Measurements from ENCODE around the gene OR51V1. TPM values are rescaled to one million over a fixed set of nuclear protein-coding genes. Genes with fewer than 3 reads are reported as not detected.
"Not testable (repeated sequence)": the region's sequence is repeated elsewhere in the genome, so short reads cannot be mapped to it uniquely, and the experiment has no call there.

OR51V1 gene
- polyA plus RNA-seq, 10 donors, result not detected

DNA sequence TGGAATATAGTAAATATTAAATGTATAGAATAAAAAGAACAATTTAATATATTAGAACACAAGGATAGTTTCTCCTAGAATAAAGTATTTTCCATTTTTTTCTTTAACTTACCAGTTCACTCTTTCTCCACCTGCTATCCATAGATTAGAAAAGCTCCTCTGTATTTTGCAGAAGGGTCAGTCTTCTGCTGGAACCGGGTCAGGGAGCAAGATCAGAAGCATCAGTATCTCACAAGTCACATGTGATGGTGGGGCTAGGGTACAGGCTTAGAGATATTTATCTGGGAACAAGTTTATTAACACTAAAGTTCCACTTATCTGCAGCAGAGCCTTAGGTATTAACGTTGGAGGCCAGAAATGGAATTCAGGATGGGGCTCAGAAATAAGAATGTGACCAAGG, 28.6 kb downstream of the OR51V1 start:
- no peak for DNase-seq

DNA sequence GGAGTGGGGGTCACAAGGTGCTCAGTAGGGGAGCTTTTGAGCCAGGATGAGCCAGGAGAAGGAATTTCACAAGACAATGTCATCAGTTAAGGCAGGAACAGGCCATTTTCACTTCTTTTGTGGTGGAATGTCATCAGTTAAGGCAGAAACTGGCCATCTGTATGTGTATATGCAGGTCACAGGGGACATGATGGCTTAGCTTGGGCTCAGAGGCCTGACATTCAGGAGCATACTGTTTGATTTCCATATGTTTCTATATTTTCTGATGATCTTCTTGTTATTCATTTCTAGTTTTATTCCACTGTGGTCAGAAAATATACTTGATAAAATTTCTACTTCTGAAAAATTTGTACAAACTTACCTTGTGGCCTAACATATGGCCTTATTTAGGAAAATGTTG, 34.6 kb downstream of the OR51V1 start:
- DNase-seq, result not testable (repeated sequence)

DNA sequence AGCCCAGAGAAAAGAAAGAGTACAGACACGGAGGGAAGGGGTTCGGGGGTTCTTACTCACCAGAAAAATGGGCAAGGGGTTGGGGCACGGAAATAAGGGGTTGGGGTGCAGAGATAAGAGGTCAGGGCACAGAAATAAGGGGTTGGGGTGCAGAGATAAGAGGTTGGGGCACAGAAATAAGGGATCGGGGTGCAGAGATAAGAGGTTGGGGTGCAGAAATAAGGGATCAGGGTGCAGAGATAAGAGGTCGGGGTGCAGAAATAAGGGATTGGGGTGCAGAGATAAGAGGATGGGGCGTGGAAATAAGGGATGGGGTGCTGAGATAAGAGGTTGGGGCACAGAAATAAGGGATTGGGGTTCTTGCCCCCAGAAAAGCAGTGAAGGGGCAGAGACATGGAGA, 35.7 kb downstream of the OR51V1 start:
- DNase-seq, result not testable (repeated sequence)

DNA sequence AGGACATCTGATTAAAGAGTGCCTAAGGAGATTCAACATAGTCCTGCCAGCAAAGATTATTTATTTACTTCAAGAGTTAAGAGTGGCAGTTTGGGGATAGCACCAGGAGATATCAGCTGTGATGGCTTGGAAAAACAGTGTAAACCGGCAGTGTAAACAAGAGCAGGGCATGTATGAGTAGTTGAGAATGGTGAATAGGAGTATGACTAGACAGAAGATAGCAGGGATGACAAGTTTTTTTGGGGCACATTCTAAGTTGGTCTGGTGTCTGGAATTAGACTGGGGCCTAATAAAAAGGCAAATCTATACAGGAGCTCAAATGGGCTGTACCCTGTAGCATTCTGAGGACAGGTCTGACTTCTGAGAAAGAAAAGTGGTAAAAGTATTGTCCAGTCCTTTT, 39.4 kb downstream of the OR51V1 start:
- not testable (repeated sequence) for DNase-seq

DNA sequence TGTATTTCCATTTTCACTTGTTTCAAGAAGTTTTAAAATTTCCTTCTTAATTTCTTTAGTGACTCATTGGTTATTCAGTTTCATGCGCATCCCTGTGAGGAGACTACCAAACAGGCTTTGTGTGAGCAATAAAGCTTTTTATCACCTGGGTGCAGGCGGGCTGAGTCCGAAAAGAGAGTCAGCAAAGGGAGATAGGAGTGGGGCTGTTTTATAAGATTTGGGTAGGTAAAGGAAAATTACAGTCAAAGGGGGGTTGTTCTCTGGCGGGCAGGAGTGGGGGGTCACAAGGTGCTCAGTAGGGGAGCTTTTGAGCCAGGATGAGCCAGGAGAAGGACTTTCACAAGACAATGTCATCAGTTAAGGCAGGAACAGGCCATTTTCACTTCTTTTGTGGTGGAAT, 40.3 kb downstream of the OR51V1 start:
- DNase-seq, result not testable (repeated sequence)

DNA sequence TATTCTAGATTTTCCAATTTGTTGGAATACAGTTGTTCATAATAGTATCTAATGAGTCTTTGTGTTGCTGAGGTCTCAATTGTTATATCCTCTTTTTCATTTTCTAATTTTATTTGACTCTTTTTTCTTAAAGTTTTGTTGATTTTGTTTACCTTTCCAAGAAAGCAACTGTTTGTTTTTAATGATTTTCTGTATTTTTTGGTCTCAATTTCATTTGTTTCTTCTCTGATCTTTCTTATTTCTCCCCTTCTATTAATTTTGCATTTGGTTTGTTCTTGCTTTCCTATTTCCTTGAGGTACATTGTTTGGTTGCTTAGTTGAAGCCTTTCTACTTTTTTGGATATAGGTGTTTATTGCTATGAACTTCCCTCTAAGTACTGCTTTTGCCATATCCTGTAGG, 40.7 kb downstream of the OR51V1 start:
- DNase-seq, result no peak

DNA sequence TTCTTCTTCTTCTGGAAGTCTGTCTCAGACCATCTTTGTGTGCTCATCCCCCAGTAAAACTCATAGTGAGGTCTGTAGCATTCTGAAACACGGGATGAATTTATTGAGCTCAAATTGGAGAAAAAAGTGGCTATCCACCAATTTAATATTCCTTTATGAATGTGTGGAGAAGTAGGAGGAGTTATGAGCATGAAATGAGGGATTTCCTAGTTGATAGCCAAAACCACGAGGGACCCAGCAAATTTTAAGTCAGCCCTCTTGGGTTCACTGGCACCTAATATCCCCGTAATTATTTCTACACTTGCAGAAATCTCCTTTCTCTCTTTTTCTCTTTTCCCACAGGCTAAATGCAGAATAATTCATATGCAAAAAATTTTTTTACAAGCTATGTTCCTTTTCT, 45.8 kb downstream of the OR51V1 start, which contains the start of gene OR52A1:
Gene OR52A1, minus strand, starts transcription at position 101 of the 400 bp plus-strand sequence. CDS start 2,388 bp downstream, outside the sequence.
- DNase-seq, result no peak

DNA sequence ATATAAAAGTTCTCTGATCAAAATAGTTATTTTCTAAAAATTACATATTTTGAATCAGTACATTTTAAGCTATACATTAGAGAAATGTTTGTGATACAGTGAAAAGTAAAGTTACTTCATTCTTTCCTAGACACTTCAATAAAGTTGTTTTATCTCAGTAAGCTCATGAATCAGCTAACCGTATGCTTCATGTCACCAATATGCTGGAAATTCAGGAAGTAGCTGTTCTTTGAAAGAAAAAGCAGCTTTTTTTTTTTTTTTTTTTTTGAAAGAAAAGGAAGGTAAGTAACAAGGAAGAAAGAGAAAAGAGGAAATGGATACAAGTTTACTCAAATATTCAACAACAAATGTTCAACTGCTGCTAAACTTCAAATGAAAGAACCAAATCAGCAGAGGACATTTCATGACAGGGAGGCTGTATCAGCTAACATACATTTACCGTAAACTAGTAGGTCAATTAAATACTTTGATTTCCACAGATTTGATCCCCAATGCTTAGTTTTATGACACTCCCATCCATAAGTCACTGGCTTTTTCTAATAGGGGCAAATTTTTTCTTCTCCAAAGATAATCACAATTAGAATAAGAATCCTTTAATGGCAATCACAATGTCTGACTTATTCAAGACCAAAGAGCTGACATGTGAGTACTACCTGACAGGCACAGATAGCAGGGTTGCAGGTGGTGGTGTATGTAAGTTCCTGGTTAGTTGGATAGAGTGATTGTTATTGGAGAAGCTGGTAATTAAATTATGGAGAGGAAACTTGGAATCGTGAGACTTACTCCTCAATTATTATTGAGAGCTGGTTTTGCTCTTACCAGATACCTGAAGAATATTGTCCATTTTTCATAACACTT, 46.7 kb downstream of the OR51V1 start:
- DNase-seq, result no peak

DNA sequence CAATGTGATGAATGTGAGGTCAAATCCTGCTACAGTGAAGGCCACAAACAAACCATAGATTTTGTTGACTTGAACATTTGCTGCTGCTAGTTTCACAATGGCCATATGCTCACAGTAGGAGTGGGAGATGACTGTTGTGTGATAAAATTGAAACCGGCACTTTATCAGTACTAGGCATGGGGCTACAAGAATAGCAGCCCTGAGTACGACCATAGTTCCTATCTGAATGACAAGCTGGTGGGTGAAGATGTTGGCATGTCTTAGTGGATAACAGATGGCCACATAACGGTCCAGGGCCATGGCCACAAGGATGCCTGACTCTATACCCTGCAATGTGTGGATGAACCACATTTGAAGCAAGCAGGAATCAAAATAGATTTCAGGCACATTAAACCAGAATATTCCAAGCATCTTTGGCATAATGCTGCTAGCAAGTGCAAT, 48.7 kb downstream of the OR51V1 start:
- DNase-seq, result no peak

Other genes with a start within 250 kb of the OR51V1 start
- gene OR51A2, start 245.0 kb downstream of the OR51V1 start, polyA plus RNA-seq (ENCODE audit: insufficient read length in 10 of 10), result not detected
- not detected for gene OR51L1, start 205.8 kb downstream of the OR51V1 start, polyA plus RNA-seq (ENCODE audit: insufficient read length in 10 of 10)
- not detected for gene OR52J3, start 154.2 kb downstream of the OR51V1 start, polyA plus RNA-seq (ENCODE audit: insufficient read length in 10 of 10)
- gene OR52E2, start 141.1 kb downstream of the OR51V1 start, polyA plus RNA-seq (ENCODE audit: insufficient read length in 10 of 10), result not detected
- gene OR52E1, start 131.1 kb downstream of the OR51V1 start, polyA plus RNA-seq (ENCODE audit: insufficient read length in 10 of 10), result not detected
- gene OR52A5, start 62.3 kb downstream of the OR51V1 start, polyA plus RNA-seq (ENCODE audit: insufficient read length in 10 of 10), result not detected
- under 1 TPM in 4 of 10 donors, not detected in 6; 0.03 to 0.05 (median 0.03) TPM for gene OR52A1, start 45.9 kb downstream of the OR51V1 start, polyA plus RNA-seq (ENCODE audit: insufficient read length in 10 of 10)
- gene HBB, start 26.4 kb upstream of the OR51V1 start, polyA plus RNA-seq (ENCODE audit: insufficient read length in 10 of 10), result 1,000 to 10,000 TPM in 3 of 10 donors, 100 to 1,000 TPM in 7; 173 to 2,168 (median 503) TPM
- 1 to 10 TPM in 3 of 10 donors, under 1 TPM in 4, not detected in 3; 0.25 to 1.9 (median 0.86) TPM for gene HBD, start 33.8 kb upstream of the OR51V1 start, polyA plus RNA-seq (ENCODE audit: insufficient read length in 10 of 10)
- gene HBG1, start 49.2 kb upstream of the OR51V1 start, polyA plus RNA-seq (ENCODE audit: insufficient read length in 10 of 10), result 1,000 to 10,000 TPM in 2 of 10 donors, 10 to 100 TPM in 4, 1 to 10 TPM in 4; 3.6 to 4,554 (median 26.1) TPM
- over 10,000 TPM in 4 of 10 donors, 1,000 to 10,000 TPM in 6; 2,782 to 38,425 (median 6,490) TPM for gene HBG2, start 54.1 kb upstream of the OR51V1 start, polyA plus RNA-seq (ENCODE audit: insufficient read length in 10 of 10)
- gene HBE1, start 69.3 kb upstream of the OR51V1 start, polyA plus RNA-seq (ENCODE audit: insufficient read length in 10 of 10), result 100 to 1,000 TPM in 1 of 10 donors, 10 to 100 TPM in 6, 1 to 10 TPM in 3; 6.6 to 110 (median 23.6) TPM
- gene OR51B4, start 101.3 kb upstream of the OR51V1 start, polyA plus RNA-seq (ENCODE audit: insufficient read length in 10 of 10), result not detected
- not detected for gene OR51B2, start 123.6 kb upstream of the OR51V1 start, polyA plus RNA-seq (ENCODE audit: insufficient read length in 10 of 10)
- gene OR51B5, start 142.8 kb upstream of the OR51V1 start, polyA plus RNA-seq (ENCODE audit: insufficient read length in 10 of 10), result under 1 TPM in 1 of 10 donors, not detected in 9; 0.15 TPM
- gene OR51B6, start 150.8 kb upstream of the OR51V1 start, polyA plus RNA-seq (ENCODE audit: insufficient read length in 10 of 10), result not detected
- not detected for gene OR51M1, start 183.1 kb upstream of the OR51V1 start, polyA plus RNA-seq (ENCODE audit: insufficient read length in 10 of 10)
- not detected for gene OR51Q1, start 221.4 kb upstream of the OR51V1 start, polyA plus RNA-seq (ENCODE audit: insufficient read length in 10 of 10)
- not detected for gene OR51I1, start 240.8 kb upstream of the OR51V1 start, polyA plus RNA-seq (ENCODE audit: insufficient read length in 10 of 10)
- gene OR51I2, start 248.6 kb upstream of the OR51V1 start, polyA plus RNA-seq (ENCODE audit: insufficient read length in 10 of 10), result not detected

Measured in muscle of back (tissue), 11 donors.